ENCODE results near the gene TYW1B.
"Not testable (repeated sequence)": the region's sequence is repeated elsewhere in the genome, so short reads cannot be mapped to it uniquely, and the experiment has no call there.

TYW1B gene

DNA sequence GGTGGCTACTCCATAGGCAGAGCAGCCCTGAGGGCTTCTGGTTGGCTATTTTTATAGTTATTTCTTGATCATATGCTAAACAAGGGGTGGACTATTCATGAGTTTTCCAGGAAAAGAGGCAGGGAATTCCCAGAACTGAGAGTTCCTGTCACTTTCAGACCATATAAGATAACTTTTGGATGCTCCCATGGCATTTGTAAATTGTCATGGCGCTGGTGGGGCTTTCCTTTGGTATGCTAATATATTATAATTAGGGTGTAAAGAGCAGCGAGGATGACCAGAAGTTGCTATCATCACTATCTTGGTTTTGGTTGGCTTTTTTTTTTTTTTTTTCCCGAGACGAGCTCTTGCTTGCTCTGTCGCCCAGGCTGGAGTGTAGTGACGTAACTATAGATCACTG, 272.8 kb downstream of the TYW1B start:
- DNase-seq (ENCODE audit: low spot score): not testable (repeated sequence)

DNA sequence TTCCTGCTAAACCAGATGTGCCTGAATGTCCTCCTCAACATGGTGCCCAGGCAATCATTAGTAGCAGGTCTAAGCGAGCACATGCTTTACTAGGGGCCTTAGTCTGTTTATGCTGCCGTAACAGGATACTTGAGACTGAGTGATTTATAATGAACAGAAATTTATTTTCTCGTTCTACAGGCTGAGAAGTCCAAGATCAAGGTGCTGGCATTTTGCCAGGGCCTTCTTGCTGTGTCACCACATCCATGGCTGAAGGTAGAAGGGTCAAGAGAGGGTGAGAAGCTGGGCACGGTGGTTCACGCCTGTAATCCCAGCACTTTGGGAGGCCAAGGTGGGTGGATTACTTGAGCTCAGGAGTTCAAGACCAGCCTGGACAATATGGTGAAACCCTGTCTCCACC, 273.6 kb downstream of the TYW1B start:
- DNase-seq (ENCODE audit: low spot score): not testable (repeated sequence)

DNA sequence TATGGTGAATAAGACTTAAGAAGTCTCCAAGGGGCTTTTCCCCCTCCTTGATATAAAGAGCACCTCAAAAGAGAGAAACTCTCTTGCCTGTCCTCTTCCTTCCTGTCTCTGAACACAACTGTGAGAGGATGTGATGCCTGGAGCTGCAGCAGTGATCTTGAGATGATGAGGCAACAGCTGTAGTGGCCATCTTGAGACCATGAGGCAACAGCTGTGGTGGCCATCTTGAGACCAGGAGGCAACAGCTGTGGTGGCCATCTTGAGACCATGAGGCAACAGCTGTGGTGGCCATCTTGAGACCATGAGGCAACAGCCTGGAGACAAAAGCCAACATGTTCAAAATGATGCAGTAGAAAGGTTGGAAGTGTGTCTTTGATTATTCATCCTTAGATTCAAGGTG, 277.5 kb downstream of the TYW1B start:
- not testable (repeated sequence) for DNase-seq (ENCODE audit: low spot score)

DNA sequence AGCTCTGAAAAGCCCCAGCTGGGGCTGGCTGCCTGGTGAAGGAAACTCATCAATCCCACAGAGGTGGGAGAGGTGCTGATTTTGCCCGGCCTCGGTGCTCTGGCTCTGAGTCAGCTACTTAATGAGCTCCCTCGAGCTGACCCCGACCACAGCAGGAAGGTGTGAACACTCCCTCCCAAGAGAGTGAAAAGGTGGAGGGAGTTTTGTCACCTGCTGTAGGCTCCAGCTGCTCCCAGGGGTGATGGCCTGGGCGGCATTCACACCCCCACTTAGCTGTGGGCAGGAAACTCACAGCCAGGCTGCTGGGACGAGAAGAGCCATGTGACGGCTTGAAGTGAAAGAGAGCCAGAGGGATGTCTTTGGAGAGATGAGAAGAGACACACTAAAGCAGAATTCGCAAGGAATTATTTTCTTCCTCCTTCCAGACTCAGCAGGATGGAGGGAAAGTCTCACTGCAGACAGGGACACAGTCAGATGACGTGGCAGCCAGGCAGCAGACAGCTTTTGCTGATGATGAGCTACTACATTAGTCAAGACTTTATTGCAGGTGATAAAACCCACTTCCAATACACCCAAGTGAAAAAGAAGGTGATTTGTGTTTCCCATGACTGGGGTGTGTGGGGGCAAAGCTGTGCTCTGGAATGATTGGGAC, 281.3 kb downstream of the TYW1B start:
- peak; percentile 1 for DNase-seq (ENCODE audit: low spot score)

DNA sequence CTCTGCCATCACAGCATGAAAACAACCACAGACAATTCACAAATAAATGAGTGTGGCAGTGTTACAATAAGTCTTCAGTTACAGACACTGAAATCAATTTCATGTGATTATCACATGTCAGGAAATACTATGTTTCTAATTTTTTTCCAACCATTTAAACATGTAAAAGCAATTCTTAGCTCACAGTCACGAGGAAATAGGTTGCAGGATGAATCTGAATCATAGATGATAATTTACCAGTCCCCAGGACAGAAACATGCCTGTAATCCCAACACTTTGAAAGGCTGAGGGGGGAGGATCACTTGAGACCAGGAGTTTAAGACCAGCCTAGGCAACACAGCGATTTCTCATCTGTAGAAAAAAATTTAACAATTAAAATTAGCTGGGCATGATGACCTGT, 283.5 kb downstream of the TYW1B start:
- DNase-seq (ENCODE audit: low spot score): not testable (repeated sequence)

DNA sequence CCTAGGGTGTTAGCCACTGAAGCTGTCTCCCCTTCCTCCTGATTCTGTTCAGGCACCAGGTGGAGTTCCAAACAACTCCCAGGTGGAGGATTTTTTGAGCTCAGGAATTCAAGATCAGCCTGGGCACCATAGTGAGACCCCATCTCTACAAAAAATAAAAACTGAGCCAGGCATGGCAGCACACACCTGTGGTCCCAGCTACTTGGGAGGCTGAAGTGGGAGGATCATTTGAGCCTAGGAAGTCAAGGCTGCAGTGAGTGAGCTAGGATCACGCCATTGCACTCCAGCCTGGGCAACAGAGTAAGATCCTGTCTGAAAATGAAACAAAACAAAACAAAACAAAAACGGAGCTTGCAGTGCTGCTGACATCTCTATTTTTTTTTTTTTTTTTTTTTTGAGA, 287.1 kb downstream of the TYW1B start:
- no peak for DNase-seq (ENCODE audit: low spot score)

DNA sequence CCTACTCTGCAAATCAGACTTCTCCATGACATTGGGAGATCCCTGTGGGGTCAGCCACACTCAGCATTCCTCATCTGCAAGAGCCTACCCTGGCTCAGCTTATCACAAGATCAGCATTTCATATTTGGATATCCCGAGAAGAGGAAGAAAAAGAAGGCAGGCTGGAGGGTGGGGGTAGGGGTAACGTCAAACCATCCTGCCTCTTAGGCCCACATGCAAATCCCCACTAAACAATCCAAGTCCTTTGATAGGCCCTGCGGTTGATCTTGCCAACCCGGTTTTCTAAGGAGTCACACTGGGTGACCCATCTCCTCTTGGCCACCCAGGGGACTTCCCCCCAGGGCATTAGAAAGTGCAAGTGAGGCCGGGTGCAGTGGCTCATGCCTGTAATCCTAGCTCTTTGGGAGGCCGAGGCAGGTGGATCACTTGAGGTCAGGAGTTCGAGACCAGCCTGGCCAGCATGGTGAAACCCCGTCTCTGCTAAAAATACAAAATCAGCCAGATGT, 287.8 kb downstream of the TYW1B start:
- no peak for DNase-seq (ENCODE audit: low spot score)

DNA sequence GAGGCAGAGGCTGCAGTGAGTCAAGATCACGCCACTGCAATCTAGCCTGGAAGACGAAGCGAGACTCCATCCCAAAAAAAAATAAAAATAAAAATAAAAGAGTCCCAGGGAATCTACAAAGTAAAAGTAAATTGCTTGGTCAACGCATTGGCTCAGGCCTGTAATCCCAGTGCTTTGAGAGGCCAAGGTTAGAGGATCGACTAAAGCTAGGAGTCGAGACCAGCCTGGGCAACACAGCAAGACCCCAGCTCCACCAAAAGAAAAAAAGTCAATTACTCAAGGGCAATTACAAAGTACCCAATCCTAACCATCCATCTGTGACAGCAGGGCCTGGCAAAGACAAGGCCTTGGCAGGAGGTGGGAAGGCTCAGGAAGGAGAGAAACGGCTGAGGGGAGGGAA, 288.3 kb downstream of the TYW1B start:
- no peak for DNase-seq (ENCODE audit: low spot score)

DNA sequence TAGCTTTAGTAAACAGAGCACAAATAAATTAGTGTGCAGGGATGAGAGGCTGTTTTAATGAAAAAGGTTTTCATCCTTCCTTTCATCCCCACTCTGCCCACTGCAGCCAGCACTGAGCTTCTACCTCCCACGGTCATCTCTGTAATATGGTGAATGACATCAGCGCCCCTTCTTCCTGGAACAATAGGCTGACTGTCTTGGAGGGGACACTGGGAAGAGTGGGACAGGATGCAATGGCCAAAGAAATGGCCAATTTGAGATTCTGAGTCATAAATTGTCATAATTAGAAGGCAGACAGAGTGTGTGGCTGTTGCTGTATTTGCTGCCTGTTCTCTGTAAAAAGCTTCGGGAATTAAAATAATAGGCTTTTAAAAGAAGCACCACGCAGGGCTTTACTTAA, 289.1 kb downstream of the TYW1B start:
- DNase-seq (ENCODE audit: low spot score): no peak

DNA sequence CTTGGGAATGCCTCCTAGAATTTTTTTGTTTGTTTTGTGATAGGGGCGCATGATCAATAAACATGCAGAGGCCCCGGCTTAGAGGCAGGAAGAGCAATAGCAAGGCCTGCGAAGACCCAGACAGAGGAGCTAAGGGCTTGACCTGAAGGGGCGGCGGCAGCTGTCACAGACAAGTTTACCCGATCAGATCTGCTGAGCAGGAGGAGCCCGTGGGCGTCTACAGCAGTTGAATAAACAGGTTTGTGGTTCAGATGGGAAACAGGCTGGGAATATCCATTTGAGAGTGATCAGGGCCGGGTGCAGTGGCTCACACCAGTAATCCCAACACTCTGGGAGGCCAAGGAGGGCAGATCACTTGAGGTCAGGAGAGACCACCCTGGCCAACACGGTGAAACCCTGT, 289.9 kb downstream of the TYW1B start:
- no peak for DNase-seq (ENCODE audit: low spot score)

DNA sequence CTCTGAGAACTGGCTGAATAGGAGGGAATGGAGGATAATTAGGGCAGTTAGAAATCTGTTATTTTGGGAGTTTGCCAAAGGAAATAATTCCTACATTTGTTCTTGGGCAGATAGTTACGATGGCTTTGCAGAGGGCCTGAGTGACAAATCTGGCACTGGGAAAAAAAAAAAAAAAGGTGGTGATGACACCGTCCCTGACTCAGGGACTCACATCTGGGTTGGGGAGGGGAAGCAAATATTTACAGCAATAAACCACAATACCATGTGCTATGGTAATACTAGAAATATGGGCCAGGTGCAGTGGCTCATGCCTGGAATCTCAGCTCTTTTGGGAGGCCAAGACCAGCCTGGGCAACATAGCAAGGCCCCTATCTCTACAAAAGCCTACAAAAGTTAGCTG, 292.0 kb downstream of the TYW1B start:
- not testable (repeated sequence) for DNase-seq (ENCODE audit: low spot score)

DNA sequence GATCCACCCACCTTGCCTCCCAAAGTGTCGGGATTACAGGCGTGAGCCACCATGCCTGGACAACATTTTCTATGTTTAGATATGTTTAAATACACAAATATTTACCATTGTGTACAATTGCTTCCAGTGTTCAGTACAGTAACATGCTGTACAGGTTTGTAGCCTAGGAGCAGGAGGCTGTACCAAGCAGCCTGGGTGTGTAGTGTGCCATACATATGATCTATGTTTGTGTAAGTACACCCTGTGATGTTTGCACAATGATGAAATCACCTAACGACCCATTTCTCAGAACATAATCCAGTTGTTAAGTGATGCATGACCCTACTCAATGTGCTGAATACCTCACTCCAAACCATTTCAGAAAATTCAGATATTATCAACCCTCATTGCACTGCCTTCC, 297.0 kb downstream of the TYW1B start:
- not testable (repeated sequence) for DNase-seq (ENCODE audit: low spot score)

Measured in activated CD4-positive, alpha-beta T cell treated with anti-CD3 and anti-CD28 coated beads, Interleukin-2, Interleukin-4, amounts not matched to agents 100 ng/mL and 50 ng/mL, durations not matched to agents 16 hours and 8 hours (primary cell).